GM12878 (cell line): ENCODE measurements around the gene BCAR3. TPM values are rescaled to one million over a fixed set of nuclear protein-coding genes. Genes with fewer than 3 reads are reported as not detected.

Experiments
- ATAC-seq: fragments of 200-7000 bp; cut with Tn5 transposase; 3 replicates; pipeline ENCODE4 v1.9.1; 2020; ENCODE audit warnings: mild to moderate bottlenecking, moderate library complexity
- BruUV-seq: library from RNA; stranded (reverse); fragments of 400-500 nt; replicated peaks from 2 replicates; lab custom pipeline; 2021; lab: Mats Ljungman, UMichigan
- CTCF ChIA-PET: fragments of 300-600 bp; sonication (Branson Sonifier 250); formaldehyde crosslinking; extraction: SDS; loops from one replicate; lab custom pipeline; 2021; ENCODE audit warnings: inconsistent platforms; lab: Yijun Ruan, JAX
- POLR2A ChIA-PET: fragments of 350-600 bp; formaldehyde crosslinking; extraction: SDS; loops from one replicate; lab custom pipeline; 2021; ENCODE audit warnings: inconsistent platforms; lab: Charles Lee
- RAD21 ChIA-PET: fragments of 300-600 bp; sonication (Branson Sonifier 250); formaldehyde crosslinking; loops from one replicate; lab custom pipeline; 2023; ENCODE audit warnings: antibody characterized with exemption; ENCODE audit not compliant: unreplicated experiment; lab: Charles Lee
- SMC1A ChIA-PET: fragments of 300-600 bp; sonication (Branson Sonifier 250); formaldehyde crosslinking; loops from one replicate; lab custom pipeline; 2023; ENCODE audit not compliant: unreplicated experiment, uncharacterized antibody; lab: Charles Lee
- DNase-seq: peaks from one replicate; pipeline ENCODE4 v3.0.0-alpha.2; 2011; ENCODE audit warnings: low read depth, low spot score
- FAIRE-seq: peaks from 3 replicates; lab custom pipeline; 2011; peaks lifted over from hg19 to GRCh38; lab: Jason Lieb, UNC
- H2AFZ ChIP-seq: 2 replicates; pipeline ENCODE4 v1.6.0; 2011; ENCODE audit warnings: low read depth, low read length, control low read depth; ENCODE audit not compliant: control insufficient read depth
- H3K27ac ChIP-seq: 2 replicates; pipeline ENCODE4 v1.5.1; 2011; ENCODE audit warnings: control low read depth; ENCODE audit not compliant: control insufficient read depth, insufficient read depth
- H3K27me3 ChIP-seq, 2 experiments: replicated peaks in 1 of 2; 2 replicates each; pipeline versions ENCODE4 v1.6.0 to v1.6.1; 2011; ENCODE audit warnings: low read length in 1 of 2; ENCODE audit not compliant: control insufficient read depth in 2 of 2, insufficient read depth in 2 of 2
- H3K36me3 ChIP-seq, 2 experiments: 2 replicates each; pipeline ENCODE4 v1.5.1; 2011; ENCODE audit warnings: low read length in 1 of 2; ENCODE audit not compliant: control insufficient read depth in 2 of 2, insufficient read depth in 2 of 2
- H3K4me1 ChIP-seq: 2 replicates; pipeline ENCODE4 v1.6.1; 2011; ENCODE audit warnings: mild to moderate bottlenecking, low read length, moderate library complexity, mixed read lengths; ENCODE audit not compliant: control insufficient read depth, insufficient read depth
- H3K4me2 ChIP-seq: 2 replicates; pipeline ENCODE4 v1.6.0; 2011; ENCODE audit warnings: control low read depth; ENCODE audit not compliant: control insufficient read depth, insufficient read depth
- H3K4me3 ChIP-seq: fragments of 200-600 bp; sonication (generic); 2 replicates; pipeline ENCODE4 v1.5.1; 2016
- H3K79me2 ChIP-seq: 2 replicates; pipeline ENCODE4 v1.6.0; 2011; ENCODE audit warnings: low read length; ENCODE audit not compliant: control insufficient read depth, insufficient read depth
- H3K9ac ChIP-seq: 2 replicates; pipeline ENCODE4 v1.8.0; 2011; ENCODE audit warnings: low read length, control low read depth, mixed read lengths; ENCODE audit not compliant: control insufficient read depth, insufficient read depth
- H3K9me3 ChIP-seq: replicated peaks from 3 replicates; pipeline ENCODE4 v1.5.1; 2011; ENCODE audit warnings: mild to moderate bottlenecking, low read length; ENCODE audit not compliant: control insufficient read depth, insufficient read depth
- H4K20me1 ChIP-seq: 2 replicates; pipeline ENCODE4 v1.6.0; 2011; ENCODE audit not compliant: control insufficient read depth, insufficient read depth
- IRF4 ChIP-seq: IDR thresholded peaks from 2 replicates; pipeline ENCODE4 v1.6.1; 2011; ENCODE audit warnings: low read depth, low read length
- KLF5 ChIP-seq: fragments of 450-650 bp; IDR thresholded peaks from 2 replicates; pipeline ENCODE4 v1.6.1; 2014; ENCODE audit warnings: mild to moderate bottlenecking; ENCODE audit not compliant: partially characterized antibody
- MEF2A ChIP-seq: IDR thresholded peaks from 2 replicates; pipeline ENCODE4 v1.6.1; 2011; ENCODE audit warnings: low read depth, mild to moderate bottlenecking, low read length, moderate library complexity; ENCODE audit not compliant: insufficient read depth
- NR2F1 ChIP-seq: fragments of 450-650 bp; conservative IDR thresholded peaks from 2 replicates; pipeline ENCODE4 v1.6.1; 2017; ENCODE audit warnings: mild to moderate bottlenecking
- NRF1 ChIP-seq: conservative IDR thresholded peaks from 2 replicates; pipeline ENCODE4 v1.6.1; 2011; ENCODE audit warnings: mild to moderate bottlenecking, low read depth, low read length, improper control_type of control experiment
- POLR2A ChIP-seq: IDR thresholded peaks from 2 replicates; pipeline ENCODE4 v1.6.1; 2011; ENCODE audit warnings: low read depth, mild to moderate bottlenecking, low read length
- SIX5 ChIP-seq: IDR thresholded peaks from 2 replicates; pipeline ENCODE4 v1.6.1; 2011; ENCODE audit warnings: mild to moderate bottlenecking, low read depth, low read length, moderate library complexity; ENCODE audit not compliant: severe bottlenecking
- TAF1 ChIP-seq: IDR thresholded peaks from 2 replicates; pipeline ENCODE4 v1.6.1; 2011; ENCODE audit warnings: mild to moderate bottlenecking, low read depth, low read length, borderline replicate concordance
- ZBED1 ChIP-seq: IDR thresholded peaks from 2 replicates; pipeline ENCODE4 v1.6.1; 2016; ENCODE audit warnings: borderline replicate concordance
- whole genome bisulfite sequencing: methylation state at CpG from one replicate; pipeline ENCODE4 v1.1.6; 2016; ENCODE audit warnings: low lambda C conversion rate; ENCODE audit not compliant: insufficient replicate concordance, insufficient coverage; ENCODE audit errors: missing lambda C conversion rate; 5-methylcytosine and 5-hydroxymethylcytosine counted together
- in situ Hi-C: fragments of 300-500 bp; cut with MboI; formaldehyde crosslinking; loops from 9 replicates; pipeline ENCODE4 v1.14.3; 2018; ENCODE audit warnings: mixed read lengths
- intact Hi-C: fragments of 100-400 bp; cut with micrococcal nuclease; formaldehyde crosslinking; loops from one replicate; pipeline ENCODE4 v1.14.2; 2022; ENCODE audit not compliant: unreplicated experiment
- polyA plus RNA-seq, 11 experiments: library from polyadenylated mRNA; depleted of rRNA in 4 of 11; unstranded in 6 of 11; stranded (reverse) in 5 of 11; fragments of >200 nt; fragmentation: Nextera tagmentation in 4 of 11; fragmentation: Illumina TruSeq in 1 of 11; extraction: Ambion mirVana in 4 of 11; extraction: Trizol in 1 of 11; gene quantifications; 1 replicate in 1 of 11; 2 replicates in 10 of 11; pipeline versions ENCODE4 v1.2.1 to v1.2.3, GENCODE V29; 2011 to 2016; ENCODE audit warnings: inconsistent platforms in 2 of 11, missing spikeins in 2 of 11, low read depth in 1 of 11
- total RNA-seq, 4 experiments: library from RNA; depleted of rRNA in 3 of 4; stranded (reverse); fragments of >200 nt in 3 of 4; fragmentation: Illumina TruSeq in 1 of 4; extraction: Trizol in 1 of 4; gene quantifications; 2 replicates each; pipeline versions ENCODE4 v1.2.1 to v1.2.3, GENCODE V29; 2013 to 2021
- TF ChIP-seq, protein P1 (sequence below): fragments of 450-650 bp; conservative IDR thresholded peaks from 2 replicates; pipeline ENCODE4 v1.6.1; 2017; ENCODE audit warnings: mild to moderate bottlenecking, moderate library complexity
- TF ChIP-seq, protein P2 (sequence below): fragments of 450-650 bp; IDR thresholded peaks from 2 replicates; pipeline ENCODE4 v1.6.1; 2018; ENCODE audit warnings: borderline replicate concordance, mild to moderate bottlenecking; ENCODE audit not compliant: partially characterized antibody
- TF ChIP-seq, protein P3 (sequence below): fragments of 450-650 bp; IDR thresholded peaks from 2 replicates; pipeline ENCODE4 v1.6.1; 2017; ENCODE audit warnings: mild to moderate bottlenecking

The BCAR3 gene
- total and polyA plus RNA-seq, 10 of the 15 experiments (the other 5 are each of a cell fraction or from before 2014, with no cell fraction given) = 1.3 to 6.6 (median 1.8) TPM

DNA sequence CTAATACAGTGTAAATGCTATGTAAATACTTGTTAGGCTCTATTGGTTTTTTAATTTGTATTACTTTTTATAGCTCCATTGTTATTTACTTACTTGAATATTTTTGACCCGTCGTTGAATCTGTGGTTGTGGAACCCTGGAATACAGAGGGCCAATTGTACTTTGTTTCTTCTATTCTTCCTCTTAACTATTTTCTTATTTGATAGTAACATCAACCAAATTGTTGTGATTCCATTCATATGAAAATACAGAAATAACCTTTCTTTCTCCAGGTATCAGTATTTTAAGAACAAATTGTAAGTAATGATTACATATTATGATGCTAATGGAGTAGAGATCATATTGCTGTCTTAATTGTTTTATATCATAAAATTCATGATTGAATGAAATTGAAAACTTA lies 160.0 kb downstream of the BCAR3 start:
- no peak overlapping the region for H3K9ac ChIP-seq
- no peak overlapping the region for H3K4me3 ChIP-seq
- no peaks in the 10 kb centered on the region for H3K27me3 ChIP-seq
- no peaks in the 10 kb centered on the region for H3K4me1 ChIP-seq
- in situ Hi-C loops = no loop called here
- 0% methylated on average over 2 of the region's 2 CpGs for WGBS
- ATAC-seq = no peak
- no peaks in the 10 kb centered on the region for H3K36me3 ChIP-seq
- no peak overlapping the region for H2AFZ ChIP-seq
- FAIRE-seq = no peak
- no peak overlapping the region for H3K27ac ChIP-seq
- H3K4me2 ChIP-seq = no peak overlapping the region
- SMC1A ChIA-PET = interaction anchor here (1.0 to 1.1 kb wide), 2 partner anchors 13 to 217 kb away, joined by 3 read pairs; no protein-coding TSS in a partner anchor
- H3K9me3 ChIP-seq = no peaks in the 10 kb centered on the region
- POLR2A ChIA-PET = no interaction called here
- DNase-seq = no peak
- H4K20me1 ChIP-seq = no peaks in the 10 kb centered on the region
- H3K79me2 ChIP-seq = no peaks in the 10 kb centered on the region
- RAD21 ChIA-PET = no interaction called here
- CTCF ChIA-PET = no interaction called here
- no TSS peak for BruUV-seq
- intact Hi-C loops = no loop called here
- TF ChIP-seq, protein P1, sequence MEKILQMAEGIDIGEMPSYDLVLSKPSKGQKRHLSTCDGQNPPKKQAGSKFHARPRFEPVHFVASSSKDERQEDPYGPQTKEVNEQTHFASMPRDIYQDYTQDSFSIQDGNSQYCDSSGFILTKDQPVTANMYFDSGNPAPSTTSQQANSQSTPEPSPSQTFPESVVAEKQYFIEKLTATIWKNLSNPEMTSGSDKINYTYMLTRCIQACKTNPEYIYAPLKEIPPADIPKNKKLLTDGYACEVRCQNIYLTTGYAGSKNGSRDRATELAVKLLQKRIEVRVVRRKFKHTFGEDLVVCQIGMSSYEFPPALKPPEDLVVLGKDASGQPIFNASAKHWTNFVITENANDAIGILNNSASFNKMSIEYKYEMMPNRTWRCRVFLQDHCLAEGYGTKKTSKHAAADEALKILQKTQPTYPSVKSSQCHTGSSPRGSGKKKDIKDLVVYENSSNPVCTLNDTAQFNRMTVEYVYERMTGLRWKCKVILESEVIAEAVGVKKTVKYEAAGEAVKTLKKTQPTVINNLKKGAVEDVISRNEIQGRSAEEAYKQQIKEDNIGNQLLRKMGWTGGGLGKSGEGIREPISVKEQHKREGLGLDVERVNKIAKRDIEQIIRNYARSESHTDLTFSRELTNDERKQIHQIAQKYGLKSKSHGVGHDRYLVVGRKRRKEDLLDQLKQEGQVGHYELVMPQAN = no peak
- TF ChIP-seq, protein P2, sequence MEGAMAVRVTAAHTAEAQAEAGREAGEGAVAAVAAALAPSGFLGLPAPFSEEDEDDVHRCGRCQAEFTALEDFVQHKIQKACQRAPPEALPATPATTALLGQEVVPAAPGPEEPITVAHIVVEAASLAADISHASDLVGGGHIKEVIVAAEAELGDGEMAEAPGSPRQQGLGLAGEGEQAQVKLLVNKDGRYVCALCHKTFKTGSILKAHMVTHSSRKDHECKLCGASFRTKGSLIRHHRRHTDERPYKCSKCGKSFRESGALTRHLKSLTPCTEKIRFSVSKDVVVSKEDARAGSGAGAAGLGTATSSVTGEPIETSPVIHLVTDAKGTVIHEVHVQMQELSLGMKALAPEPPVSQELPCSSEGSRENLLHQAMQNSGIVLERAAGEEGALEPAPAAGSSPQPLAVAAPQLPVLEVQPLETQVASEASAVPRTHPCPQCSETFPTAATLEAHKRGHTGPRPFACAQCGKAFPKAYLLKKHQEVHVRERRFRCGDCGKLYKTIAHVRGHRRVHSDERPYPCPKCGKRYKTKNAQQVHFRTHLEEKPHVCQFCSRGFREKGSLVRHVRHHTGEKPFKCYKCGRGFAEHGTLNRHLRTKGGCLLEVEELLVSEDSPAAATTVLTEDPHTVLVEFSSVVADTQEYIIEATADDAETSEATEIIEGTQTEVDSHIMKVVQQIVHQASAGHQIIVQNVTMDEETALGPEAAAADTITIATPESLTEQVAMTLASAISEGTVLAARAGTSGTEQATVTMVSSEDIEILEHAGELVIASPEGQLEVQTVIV = no peak
- TF ChIP-seq, protein P3, sequence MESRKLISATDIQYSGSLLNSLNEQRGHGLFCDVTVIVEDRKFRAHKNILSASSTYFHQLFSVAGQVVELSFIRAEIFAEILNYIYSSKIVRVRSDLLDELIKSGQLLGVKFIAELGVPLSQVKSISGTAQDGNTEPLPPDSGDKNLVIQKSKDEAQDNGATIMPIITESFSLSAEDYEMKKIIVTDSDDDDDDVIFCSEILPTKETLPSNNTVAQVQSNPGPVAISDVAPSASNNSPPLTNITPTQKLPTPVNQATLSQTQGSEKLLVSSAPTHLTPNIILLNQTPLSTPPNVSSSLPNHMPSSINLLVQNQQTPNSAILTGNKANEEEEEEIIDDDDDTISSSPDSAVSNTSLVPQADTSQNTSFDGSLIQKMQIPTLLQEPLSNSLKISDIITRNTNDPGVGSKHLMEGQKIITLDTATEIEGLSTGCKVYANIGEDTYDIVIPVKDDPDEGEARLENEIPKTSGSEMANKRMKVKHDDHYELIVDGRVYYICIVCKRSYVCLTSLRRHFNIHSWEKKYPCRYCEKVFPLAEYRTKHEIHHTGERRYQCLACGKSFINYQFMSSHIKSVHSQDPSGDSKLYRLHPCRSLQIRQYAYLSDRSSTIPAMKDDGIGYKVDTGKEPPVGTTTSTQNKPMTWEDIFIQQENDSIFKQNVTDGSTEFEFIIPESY = no peak
- TF ChIP-seq ZBED1 (no peak), TAF1 (no peak), NRF1 (no peak), SIX5 (no peak), IRF4 (no peak), NR2F1 (no peak), KLF5 (no peak), POLR2A (no peak), MEF2A (no peak)
